A549 (cell line): Measurements from ENCODE around the gene RAB23. TPM values are rescaled to one million over a fixed set of nuclear protein-coding genes. Genes with fewer than 3 reads are reported as not detected.
A peak's percentile ranks its signal among the peaks of the same experiment; 100 is the strongest.

Source experiments
- ATAC-seq, 2 experiments: fragments of 200-7000 bp in 1 of 2; fragments of >200 bp in 1 of 2; cut with Nextera tagmentation in 1 of 2; cut with Tn5 transposase in 1 of 2; 3 replicates each; pipeline versions ENCODE4 v1.8.0 to v1.9.1; 2018 to 2020; ENCODE audit warnings: mild to moderate bottlenecking in 1 of 2, moderate library complexity in 1 of 2
- CTCF ChIA-PET: fragments of 300-600 bp; sonication (Branson Sonifier 250); formaldehyde crosslinking; extraction: SDS; loops from one replicate; lab custom pipeline; 2021; ENCODE audit warnings: antibody characterized with exemption, inconsistent platforms; lab: Yijun Ruan, JAX
- POLR2A ChIA-PET: fragments of 350-600 bp; formaldehyde crosslinking; extraction: SDS; loops from one replicate; lab custom pipeline; 2021; ENCODE audit warnings: antibody characterized with exemption, inconsistent platforms; lab: Yijun Ruan, JAX
- DNase-seq, 2 experiments: peaks; one replicate each; pipeline versions ENCODE4 v3.0.0 to v3.0.0-alpha.2; 2011 to 2016; ENCODE audit warnings: low read depth in 1 of 2, low spot score in 1 of 2
- FAIRE-seq: peaks from 2 replicates; lab custom pipeline; 2011; peaks lifted over from hg19 to GRCh38; lab: Jason Lieb, UNC
- H3K27ac ChIP-seq, 2 experiments: fragments of >200 bp; sonication (Bioruptor Twin); formaldehyde crosslinking; 3 replicates each; pipeline ENCODE4 v1.5.1; 2016 to 2017
- H3K4me1 ChIP-seq: fragments of >200 bp; sonication (Bioruptor Twin); formaldehyde crosslinking; 3 replicates; pipeline ENCODE4 v1.6.1; 2016
- H3K4me2 ChIP-seq: fragments of >200 bp; sonication (Bioruptor Twin); formaldehyde crosslinking; 3 replicates; pipeline ENCODE4 v1.6.1; 2016
- H3K4me3 ChIP-seq: fragments of >200 bp; sonication (Bioruptor Twin); formaldehyde crosslinking; 3 replicates; pipeline ENCODE4 v1.5.1; 2016
- H3K9me3 ChIP-seq: fragments of >200 bp; sonication (Bioruptor Twin); formaldehyde crosslinking; 3 replicates; pipeline ENCODE4 v1.6.1; 2016
- CHD4 ChIP-seq: fragments of 200-600 bp; sonication (generic); IDR thresholded peaks from 2 replicates; pipeline ENCODE4 v1.6.1; 2016; ENCODE audit warnings: antibody characterized with exemption, mild to moderate bottlenecking, borderline replicate concordance
- E2F6 ChIP-seq: IDR thresholded peaks from 2 replicates; pipeline ENCODE4 v1.6.1; 2012; ENCODE audit warnings: low read depth, borderline replicate concordance
- EHF ChIP-seq: fragments of 250-450 bp; sonication (Bioruptor Pico); IDR thresholded peaks from 2 replicates; pipeline ENCODE4 v1.5.0; 2020; ENCODE audit warnings: mild to moderate bottlenecking
- ELK1 ChIP-seq: fragments of 150-350 bp; IDR thresholded peaks from 2 replicates; pipeline ENCODE4 v1.6.1; 2014; ENCODE audit warnings: low read depth, mild to moderate bottlenecking, low read length
- EP300 ChIP-seq, 2 experiments: fragments of >200 bp; sonication (Bioruptor Twin); formaldehyde crosslinking; IDR thresholded peaks; 2 replicates in 1 of 2; 3 replicates in 1 of 2; pipeline ENCODE4 v1.6.1; 2016 to 2017
- FOSB ChIP-seq: fragments of 250-450 bp; sonication (Bioruptor Pico); IDR thresholded peaks from 2 replicates; pipeline ENCODE4 v1.5.0; 2020; ENCODE audit warnings: mild to moderate bottlenecking, moderate library complexity
- FOSL2 ChIP-seq, 2 experiments: fragments of 450-650 bp in 1 of 2; fragments of >200 bp in 1 of 2; sonication (Bioruptor Twin) in 1 of 2; formaldehyde crosslinking; IDR thresholded peaks; 2 replicates each; pipeline versions ENCODE4 v1.5.0 to v1.6.1; 2016 to 2020; ENCODE audit warnings: mild to moderate bottlenecking in 1 of 2, moderate library complexity in 1 of 2
- FOXS1 ChIP-seq: fragments of 250-450 bp; sonication (Bioruptor Pico); IDR thresholded peaks from 2 replicates; pipeline ENCODE4 v1.5.0; 2020; ENCODE audit warnings: mild to moderate bottlenecking, moderate library complexity
- HOXB5 ChIP-seq: fragments of 250-450 bp; sonication (Bioruptor Pico); IDR thresholded peaks from 2 replicates; pipeline ENCODE4 v1.5.0; 2020; ENCODE audit warnings: mild to moderate bottlenecking, moderate library complexity
- JUNB ChIP-seq: fragments of >200 bp; sonication (Bioruptor Twin); formaldehyde crosslinking; IDR thresholded peaks from 2 replicates; pipeline ENCODE4 v1.6.1; 2016
- KDM5A ChIP-seq: fragments of 200-600 bp; sonication (generic); IDR thresholded peaks from 2 replicates; pipeline ENCODE4 v1.6.1; 2016; ENCODE audit warnings: antibody characterized with exemption, mild to moderate bottlenecking
- MAX ChIP-seq: IDR thresholded peaks from 2 replicates; pipeline ENCODE4 v1.6.1; 2012
- MAZ ChIP-seq: fragments of 150-350 bp; IDR thresholded peaks from 2 replicates; pipeline ENCODE4 v1.6.1; 2014; ENCODE audit warnings: antibody characterized with exemption, low read depth, low read length, borderline replicate concordance
- NPAS2 ChIP-seq: fragments of 250-450 bp; sonication (Bioruptor Pico); IDR thresholded peaks from 2 replicates; pipeline ENCODE4 v1.8.0; 2022; ENCODE audit warnings: mild to moderate bottlenecking, moderate library complexity, borderline replicate concordance
- NR3C1 ChIP-seq: fragments of >200 bp; sonication (Bioruptor Twin); formaldehyde crosslinking; IDR thresholded peaks from 3 replicates; pipeline ENCODE4 v1.6.1; 2017
- PHF8 ChIP-seq: fragments of 200-600 bp; sonication (generic); IDR thresholded peaks from 2 replicates; pipeline ENCODE4 v1.6.1; 2016; ENCODE audit warnings: low read depth, mild to moderate bottlenecking, antibody characterized with exemption, moderate library complexity, borderline replicate concordance
- POLR2A ChIP-seq: IDR thresholded peaks from 2 replicates; pipeline ENCODE4 v1.6.1; 2012; ENCODE audit warnings: mild to moderate bottlenecking, low read length
- POLR2AphosphoS2 ChIP-seq: conservative IDR thresholded peaks from 2 replicates; pipeline ENCODE4 v1.6.1; 2012; ENCODE audit warnings: low read length, improper control_type of control experiment, inconsistent platforms
- RAD21 ChIP-seq, 2 experiments: fragments of >200 bp in 1 of 2; sonication (Bioruptor Twin) in 1 of 2; formaldehyde crosslinking in 1 of 2; IDR thresholded peaks in 1 of 2; conservative IDR thresholded peaks in 1 of 2; 2 replicates in 1 of 2; 3 replicates in 1 of 2; pipeline ENCODE4 v1.6.1; 2012 to 2018; ENCODE audit warnings: inconsistent platforms in 1 of 2
- RCOR1 ChIP-seq: fragments of 150-350 bp; IDR thresholded peaks from 2 replicates; pipeline ENCODE4 v1.6.1; 2014; ENCODE audit warnings: antibody characterized with exemption, low read length, low read depth
- RNF2 ChIP-seq: fragments of 200-600 bp; sonication (generic); IDR thresholded peaks from 2 replicates; pipeline ENCODE4 v1.6.1; 2016; ENCODE audit warnings: low read depth, mild to moderate bottlenecking, antibody characterized with exemption, moderate library complexity, borderline replicate concordance
- SREBF2 ChIP-seq: fragments of 450-650 bp; IDR thresholded peaks from 2 replicates; pipeline ENCODE4 v1.6.1; 2014; ENCODE audit warnings: mild to moderate bottlenecking, moderate library complexity
- TP53 ChIP-seq: fragments of 250-450 bp; sonication (Bioruptor Pico); IDR thresholded peaks from 2 replicates; pipeline ENCODE4 v1.5.0; 2021; ENCODE audit warnings: mild to moderate bottlenecking, moderate library complexity
- ZFP36 ChIP-seq: fragments of 450-650 bp; IDR thresholded peaks from 2 replicates; pipeline ENCODE4 v1.6.1; 2014; ENCODE audit warnings: borderline replicate concordance; ENCODE audit not compliant: partially characterized antibody
- ZNF302 ChIP-seq: fragments of 250-450 bp; sonication (Bioruptor Pico); IDR thresholded peaks from 2 replicates; pipeline ENCODE4 v1.9.0; 2021; ENCODE audit warnings: inconsistent platforms, mild to moderate bottlenecking, moderate library complexity
- WGBS: methylation state at CpG from one replicate; pipeline ENCODE4 v1.1.6; 2017; ENCODE audit errors: missing lambda C conversion rate; 5-methylcytosine and 5-hydroxymethylcytosine counted together
- polyA plus RNA-seq, 4 experiments: library from polyadenylated mRNA; depleted of rRNA in 3 of 4; stranded (reverse); fragments of >200 nt; fragmentation: RNase III in 1 of 4; extraction: RNeasy Plus Mini Kit Qiagen cat#74134 plus additional on column Dnase treatment in 1 of 4; gene quantifications; 2 replicates in 3 of 4; 3 replicates in 1 of 4; pipeline ENCODE4 v1.2.3, GENCODE V29; 2011 to 2017

Gene RAB23
- polyA plus RNA-seq, 2 of the 4 experiments (the other 2 are of a cell fraction): 8.6 to 21.5 TPM

- ATAC-seq (0 out of 6 replicates have a peak, but pooled peaks of 1 of the 2 experiments have one; percentile 21), DNase-seq (no peak), FAIRE-seq (no peak)
- Histone ChIP-seq H3K4me1 (no peaks in the 10 kb centered on the region), H3K27ac (no peak overlapping the region), H3K9me3 (no peaks in the 10 kb centered on the region), H3K4me2 (no peak overlapping the region), H3K4me3 (no peak overlapping the region)
- 92% methylated on average over 7 of the region's 7 CpGs for WGBS
- no peak for TF ChIP-seq RCOR1
- no peak for TF ChIP-seq MAX
- no peak for TF ChIP-seq ELK1
- no peak for TF ChIP-seq NPAS2 (CRISPR knock-in tag)
- TF ChIP-seq MAZ: no peak
- TF ChIP-seq PHF8: no peak
- no peak for TF ChIP-seq HOXB5
- no peak for TF ChIP-seq TP53 (CRISPR knock-in tag)
- TF ChIP-seq E2F6: no peak
- no peak for TF ChIP-seq NR3C1
- no peak for TF ChIP-seq ZNF302
- TF ChIP-seq FOSB: no peak
- no peak for TF ChIP-seq RAD21 (conservative IDR thresholded peaks at IDR 0.05 in 1 of 2, IDR thresholded peaks at IDR 0.05 in 1 of 2)
- no peak for TF ChIP-seq KDM5A
- TF ChIP-seq SREBF2: no peak
- TF ChIP-seq POLR2AphosphoS2: no peak
- TF ChIP-seq RNF2: no peak
- TF ChIP-seq EP300 (IDR thresholded peaks at IDR 0.05): no peak
- no peak for TF ChIP-seq EHF
- CTCF ChIA-PET: interaction anchor here (1.2 kb wide), 1 partner anchor 100 kb away, joined by 3 read pairs; no protein-coding TSS in a partner anchor
- POLR2A ChIA-PET: no interaction called here
Observed at GRCh38 chr6:57216235-57217101, 5.6 kb downstream of the RAB23 start.

- WGBS: 45% methylated on average over 1 of the region's 1 CpG
- TF ChIP-seq JUNB: no peak
- TF ChIP-seq FOXS1 (CRISPR knock-in tag): no peak
- no peak for TF ChIP-seq EP300 (IDR thresholded peaks at IDR 0.05)
- TF ChIP-seq CHD4: no peak
- no peak for TF ChIP-seq POLR2A
- no peak for TF ChIP-seq FOSL2 (IDR thresholded peaks at IDR 0.05)
- no peak for TF ChIP-seq FOSL2 (CRISPR knock-in tag; IDR thresholded peaks at IDR 0.05)
- no peak for TF ChIP-seq ZFP36
- no peak for FAIRE-seq
- no peak for DNase-seq
- ChIA-PET CTCF (interaction anchor here (1.1 kb wide), 1 partner anchor 9 kb away, joined by 4 read pairs; no protein-coding TSS in a partner anchor), POLR2A (no interaction called here)
- no peak for ATAC-seq
- Histone ChIP-seq H3K4me1 (no peaks in the 10 kb centered on the region), H3K4me2 (no peak overlapping the region), H3K4me3 (no peak overlapping the region), H3K9me3 (no peaks in the 10 kb centered on the region), H3K27ac (no peak overlapping the region)
Observed at GRCh38 chr6:57215260-57215659, 6.8 kb downstream of the RAB23 start.
